GM12873 (cell line): ENCODE measurements around the gene PGAM5.

Experiments
- CTCF ChIP-seq: IDR thresholded peaks from 2 replicates; pipeline ENCODE4 v1.5.1; 2012; ENCODE audit warnings: low read depth, mild to moderate bottlenecking, moderate library complexity, low read length, control low read depth; ENCODE audit not compliant: insufficient read depth; ENCODE audit errors: missing control alignments

Gene PGAM5

GRCh38 chr12:132723764-132724140 lies 13.1 kb downstream of the PGAM5 start:
- no peak for TF ChIP-seq CTCF

- TF ChIP-seq CTCF: no peak
Observed at GRCh38 chr12:132724506-132725241, 14.0 kb downstream of the PGAM5 start.

GRCh38 chr12:132726386-132726785 lies 15.7 kb downstream of the PGAM5 start:
- no peak for TF ChIP-seq CTCF

GRCh38 chr12:132727091-132727794 lies 16.6 kb downstream of the PGAM5 start:
- no peak for TF ChIP-seq CTCF

- no peak for TF ChIP-seq CTCF
Observed at GRCh38 chr12:132728502-132728901, 17.9 kb downstream of the PGAM5 start.

GRCh38 chr12:132729541-132730320 lies 19.1 kb downstream of the PGAM5 start:
- TF ChIP-seq CTCF: no peak

- TF ChIP-seq CTCF: no peak
Observed at GRCh38 chr12:132730353-132730752, 19.7 kb downstream of the PGAM5 start.
